Colon (tissue), 2 donors: ENCODE data around the gene SECTM1.
"Not testable (repeated sequence)": the region's sequence is repeated elsewhere in the genome, so short reads cannot be mapped to it uniquely, and the experiment has no call there.

Experiments used
- FAIRE-seq: peaks from 2 replicates; lab custom pipeline; 2012; peaks lifted over from hg19 to GRCh38; lab: Jason Lieb, UNC
- donor health status: control.
- donor health status: control.

The SECTM1 gene

DNA sequence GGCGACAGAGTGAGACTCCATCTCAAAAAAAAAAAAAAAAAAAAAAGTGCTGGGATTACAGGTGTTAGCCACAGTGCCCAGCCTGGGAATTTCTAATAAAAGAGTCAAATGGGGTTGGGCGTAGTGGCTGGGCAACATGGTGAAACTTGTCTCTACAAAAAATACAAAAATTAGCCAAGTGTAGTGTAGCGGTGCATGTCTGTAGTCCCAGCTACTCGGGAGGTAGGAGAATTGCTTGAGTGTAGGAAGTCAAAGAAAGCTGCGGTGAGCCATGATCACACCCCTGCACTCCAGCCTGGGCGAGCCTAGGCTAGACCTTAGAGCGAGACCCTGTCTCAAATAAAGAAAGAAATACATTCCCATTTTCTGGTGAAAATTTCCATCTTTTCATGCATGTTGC is 35.6 kb upstream of the SECTM1 start:
- FAIRE-seq, result no peak

DNA sequence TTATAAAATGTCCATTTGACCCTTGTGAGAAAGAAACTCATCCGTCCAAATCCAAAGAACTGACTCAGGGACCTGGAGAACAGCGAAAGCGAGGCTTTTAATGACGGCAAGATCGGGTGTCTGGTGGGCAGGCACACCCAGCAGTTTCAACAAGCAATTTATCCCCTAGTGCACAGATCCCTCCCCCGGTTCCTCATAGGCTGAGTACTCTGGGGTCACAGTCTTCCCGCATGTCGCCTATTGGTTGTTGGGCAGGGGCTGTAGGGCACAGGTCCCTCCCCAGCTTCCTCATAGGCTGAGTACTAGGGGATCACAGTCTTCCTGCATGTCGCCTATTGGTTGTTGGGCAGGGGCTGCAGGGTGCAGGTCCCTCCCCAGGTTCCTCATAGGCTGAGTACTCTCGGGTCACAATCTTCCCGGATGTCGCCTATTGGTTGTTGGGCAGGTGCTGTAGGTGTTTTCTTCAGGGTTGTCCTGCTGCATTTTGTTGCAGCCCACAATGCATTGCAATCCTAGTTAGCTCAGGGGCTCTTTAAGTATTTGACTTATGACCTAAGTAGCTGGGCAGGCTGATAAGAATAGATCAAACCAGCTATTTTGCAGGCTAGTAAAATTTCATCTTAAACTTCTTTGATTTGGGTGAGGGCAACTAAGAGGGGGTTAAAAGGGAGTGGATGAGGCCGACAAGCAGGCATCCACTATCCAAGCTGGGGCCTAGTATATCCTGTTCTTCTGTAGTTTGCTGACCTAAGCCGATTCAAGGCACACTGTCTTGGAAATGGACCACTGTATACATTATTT is 34.4 kb upstream of the SECTM1 start:
- FAIRE-seq, result no peak

DNA sequence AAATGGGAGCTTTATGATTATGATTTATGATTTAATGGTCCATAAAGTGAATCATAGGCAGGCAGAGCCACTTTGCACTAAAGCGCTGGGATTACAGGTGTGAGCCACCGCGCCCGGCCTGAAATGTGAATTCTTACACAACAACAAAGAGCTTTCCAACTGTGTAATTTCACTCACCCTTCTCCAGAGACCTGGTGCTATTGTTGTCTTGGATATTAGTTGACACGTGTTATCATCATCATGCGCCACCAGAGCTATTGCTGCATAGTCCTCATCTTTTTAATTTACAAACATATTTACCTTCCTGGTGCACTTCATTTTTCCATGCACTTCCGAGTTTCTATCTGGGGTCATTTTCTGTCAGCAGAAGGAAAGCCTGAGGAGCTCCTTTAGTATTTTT is 33.2 kb upstream of the SECTM1 start:
- no peak for FAIRE-seq

DNA sequence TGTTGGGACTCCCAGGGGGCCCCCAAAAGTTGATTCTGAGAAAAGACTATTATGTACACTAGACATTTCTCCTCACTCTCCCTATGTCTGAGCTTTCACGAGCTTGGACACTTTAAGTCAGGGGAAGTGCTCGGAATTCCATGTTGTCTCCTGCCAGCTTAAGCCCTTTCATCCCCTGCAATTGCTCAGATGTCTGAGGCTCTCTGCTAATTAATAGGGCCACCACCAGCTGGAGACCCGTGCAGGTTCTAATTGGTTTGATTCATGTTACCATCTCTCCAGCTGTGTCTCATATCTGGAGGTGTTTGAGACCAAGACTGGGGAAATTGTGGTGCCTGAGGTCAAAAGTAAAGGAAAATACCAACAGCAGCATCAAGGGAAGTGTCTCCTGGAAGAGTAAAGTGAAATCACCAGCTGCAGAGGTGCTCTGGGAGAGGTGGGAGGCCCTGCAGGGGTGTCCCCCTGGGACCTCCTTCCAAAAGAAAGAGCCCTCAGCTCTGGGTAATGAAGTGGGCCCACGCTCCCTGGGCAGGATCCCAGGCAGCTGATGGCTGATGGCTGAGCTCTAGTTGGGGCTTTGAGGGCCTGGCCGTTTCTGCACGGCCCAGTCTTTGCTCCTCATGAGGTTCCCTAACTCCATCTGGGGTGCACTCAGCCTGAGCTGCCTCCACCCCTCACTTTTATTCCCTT is 32.2 kb upstream of the SECTM1 start:
- FAIRE-seq, result no peak

DNA sequence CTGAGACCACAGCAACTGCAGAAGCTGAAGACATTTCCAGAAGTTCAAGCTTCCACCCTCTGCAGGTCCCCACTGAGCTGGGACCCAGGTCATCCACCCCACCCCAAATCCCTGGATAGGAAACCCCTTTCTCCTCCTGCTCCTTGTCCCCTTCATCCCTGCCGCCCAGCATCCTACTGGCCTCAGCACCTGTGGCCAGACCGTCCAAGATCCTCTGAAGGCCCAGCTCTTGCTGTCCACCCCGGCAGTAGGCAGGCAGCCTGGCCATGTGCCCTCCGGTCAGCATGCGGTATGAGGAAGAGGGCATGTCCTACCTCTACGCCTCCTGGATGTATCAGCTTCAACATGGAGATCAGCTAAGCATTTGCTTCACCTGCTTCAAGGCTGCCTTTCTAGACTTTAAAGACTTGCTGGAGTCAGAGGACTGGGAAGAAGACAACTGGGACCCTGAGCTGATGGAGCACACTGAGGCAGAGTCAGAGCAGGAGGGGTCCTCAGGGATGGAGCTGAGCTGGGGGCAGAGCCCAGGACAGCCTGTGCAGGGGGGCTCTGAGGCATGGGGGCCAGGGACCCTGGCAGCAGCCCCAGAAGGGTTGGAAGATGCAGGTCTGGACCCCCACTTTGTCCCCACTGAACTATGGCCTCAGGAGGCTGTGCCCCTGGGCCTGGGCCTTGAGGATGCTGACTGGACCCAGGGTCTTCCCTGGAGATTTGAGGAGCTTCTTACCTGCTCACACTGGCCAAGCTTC is 28.5 kb upstream of the SECTM1 start:
- no peak for FAIRE-seq

DNA sequence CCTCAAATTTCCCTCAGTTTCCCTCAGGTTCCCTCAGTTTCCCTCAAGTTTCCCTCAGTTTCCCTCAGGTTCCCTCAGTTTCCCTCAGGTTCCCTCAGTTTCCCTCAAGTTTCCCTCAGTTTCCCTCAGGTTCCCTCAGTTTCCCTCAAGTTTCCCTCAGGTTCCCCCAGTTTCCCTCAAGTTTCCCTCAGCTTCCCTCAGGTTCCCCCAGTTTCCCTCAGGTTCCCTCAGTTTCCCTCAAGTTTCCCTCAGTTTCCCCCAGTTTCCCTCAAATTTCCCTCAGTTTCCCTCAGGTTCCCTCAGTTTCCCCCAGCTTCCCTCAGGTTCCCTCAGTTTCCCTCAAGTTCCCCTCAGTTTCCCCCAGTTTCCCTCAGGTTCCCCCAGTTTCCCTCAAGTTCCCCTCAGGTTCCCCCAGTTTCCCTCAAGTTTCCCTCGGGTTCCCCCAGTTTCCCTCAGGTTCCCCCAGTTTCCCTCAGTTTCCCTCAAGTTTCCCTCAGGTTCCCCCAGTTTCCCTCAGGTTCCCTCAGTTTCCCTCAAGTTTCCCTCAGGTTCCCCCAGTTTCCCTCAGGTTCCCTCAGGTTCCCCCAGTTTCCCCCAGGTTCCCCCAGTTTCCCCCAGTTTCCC is 26.0 kb upstream of the SECTM1 start:
- not testable (repeated sequence) for FAIRE-seq

DNA sequence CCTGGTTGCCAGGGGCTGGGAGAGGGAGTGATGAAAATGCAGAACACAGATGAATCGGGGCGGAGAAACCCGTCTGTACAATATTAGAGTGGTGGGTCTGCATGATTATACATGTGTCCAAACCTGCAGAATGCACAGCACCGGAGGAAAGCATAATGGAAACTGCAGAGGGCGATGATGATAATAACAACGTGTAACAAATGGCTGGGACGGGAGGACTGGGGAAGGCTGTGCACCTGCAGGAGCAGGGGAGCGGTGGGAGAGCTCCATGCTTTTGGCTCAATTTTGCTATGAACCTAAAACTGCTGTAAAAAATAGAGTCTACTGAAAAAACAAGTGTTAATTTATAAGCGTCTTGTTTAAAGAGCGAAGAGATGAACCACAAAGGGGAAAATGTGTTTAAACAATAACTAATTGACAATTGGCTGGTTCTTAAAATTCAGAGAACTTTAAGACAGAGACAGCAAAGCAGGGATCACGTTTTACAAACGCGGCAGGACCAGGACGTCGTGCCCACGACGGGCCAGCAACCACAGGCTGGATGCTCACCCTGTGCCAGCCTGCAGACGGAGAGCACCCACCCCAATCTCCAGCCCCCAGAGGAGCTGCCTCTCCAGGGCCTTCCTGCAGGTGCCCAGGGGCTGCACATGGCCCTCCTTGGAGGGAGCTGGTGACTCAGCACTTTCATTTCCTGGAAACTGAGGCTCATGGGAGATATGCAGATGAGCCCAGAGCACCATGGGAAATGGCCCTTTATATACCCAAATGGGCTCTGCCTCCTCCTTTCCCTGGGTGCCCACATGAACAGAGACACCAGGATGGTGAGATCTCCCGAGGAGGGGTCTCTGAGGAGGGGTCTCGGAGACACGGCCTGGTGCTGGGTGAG is 25.1 kb upstream of the SECTM1 start, which contains the start of gene TEX19:
Gene TEX19 (plus strand): TSS at position 783 of the 886 bp plus-strand sequence. CDS start 2,904 bp downstream, outside the sequence.
- FAIRE-seq, result no peak

DNA sequence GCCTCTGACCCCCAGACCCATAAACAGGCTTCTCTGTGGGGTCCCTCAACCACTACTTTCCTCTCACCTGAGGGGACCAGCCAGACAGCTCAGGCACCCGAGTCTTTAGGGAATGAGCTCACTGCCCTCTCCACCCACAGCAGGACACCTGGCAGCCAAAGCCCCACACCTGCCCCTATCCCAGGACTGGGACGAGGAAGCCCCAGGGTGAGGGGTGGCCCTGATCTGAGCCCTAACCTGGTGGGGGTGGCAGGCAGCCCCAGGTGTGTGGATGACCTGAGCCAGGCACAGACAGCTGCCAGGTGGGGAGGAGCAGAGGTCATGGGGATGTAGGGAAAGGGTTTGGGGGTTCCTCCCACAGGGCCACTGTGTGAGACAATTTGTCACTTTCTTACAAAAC is 23.8 kb upstream of the SECTM1 start:
- FAIRE-seq, result no peak

DNA sequence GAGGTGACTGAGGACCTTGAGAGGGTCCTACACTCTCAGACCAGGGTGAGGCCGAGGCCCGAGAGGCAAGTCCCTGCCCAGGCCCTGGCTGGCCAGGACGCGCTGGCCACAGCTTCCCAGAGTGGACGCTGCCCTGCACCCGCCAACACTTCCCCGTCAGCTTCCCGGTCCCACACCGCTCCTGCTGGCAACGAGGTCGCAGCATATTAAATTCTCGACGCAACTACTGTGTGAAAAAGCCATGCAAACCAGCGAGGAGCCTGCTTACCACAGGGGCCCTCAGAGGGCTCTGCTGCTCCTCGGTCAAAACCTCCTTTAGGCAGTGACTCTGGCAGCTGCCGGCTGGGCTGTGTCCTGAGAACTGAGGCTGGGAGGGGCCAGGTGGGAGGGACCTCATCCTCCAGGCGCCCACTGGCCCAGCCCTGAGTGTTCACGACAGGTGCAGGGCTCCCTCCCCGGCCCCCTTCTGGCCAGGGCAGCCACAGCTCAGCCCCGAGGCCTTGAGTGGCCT is 23.3 kb upstream of the SECTM1 start:
- FAIRE-seq, result no peak

DNA sequence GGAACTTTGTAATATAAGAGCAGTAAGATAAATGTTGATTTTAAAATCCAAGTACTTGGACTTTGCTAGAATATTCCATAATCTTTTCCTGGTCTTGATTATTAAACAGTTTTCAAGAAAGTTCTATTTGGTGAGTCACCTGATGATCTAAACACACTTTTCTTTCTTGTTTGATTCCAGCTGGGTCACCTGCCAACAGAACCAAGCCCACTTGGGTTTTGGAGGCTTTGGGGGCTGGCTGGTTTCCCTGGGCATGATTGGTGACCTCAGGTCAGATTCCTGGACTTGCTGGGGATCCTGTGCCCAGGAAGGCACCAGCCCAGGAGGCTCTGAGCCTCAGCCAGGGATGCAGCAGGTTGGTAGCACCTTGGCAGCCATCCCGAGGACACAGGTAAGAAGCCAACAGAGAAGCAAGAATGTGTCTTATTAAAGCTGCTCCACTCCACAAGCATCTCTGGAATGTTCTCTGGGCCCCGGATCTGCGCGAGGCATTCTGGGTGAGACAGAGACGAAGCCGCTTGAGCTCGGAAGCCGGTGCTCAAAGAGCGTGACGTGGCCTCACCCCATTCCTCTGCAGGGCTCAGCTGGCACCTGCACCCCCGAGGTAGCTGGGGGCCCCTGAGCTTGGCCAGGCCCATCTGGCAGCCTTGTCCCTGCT is 22.3 kb upstream of the SECTM1 start:
- FAIRE-seq, result no peak

DNA sequence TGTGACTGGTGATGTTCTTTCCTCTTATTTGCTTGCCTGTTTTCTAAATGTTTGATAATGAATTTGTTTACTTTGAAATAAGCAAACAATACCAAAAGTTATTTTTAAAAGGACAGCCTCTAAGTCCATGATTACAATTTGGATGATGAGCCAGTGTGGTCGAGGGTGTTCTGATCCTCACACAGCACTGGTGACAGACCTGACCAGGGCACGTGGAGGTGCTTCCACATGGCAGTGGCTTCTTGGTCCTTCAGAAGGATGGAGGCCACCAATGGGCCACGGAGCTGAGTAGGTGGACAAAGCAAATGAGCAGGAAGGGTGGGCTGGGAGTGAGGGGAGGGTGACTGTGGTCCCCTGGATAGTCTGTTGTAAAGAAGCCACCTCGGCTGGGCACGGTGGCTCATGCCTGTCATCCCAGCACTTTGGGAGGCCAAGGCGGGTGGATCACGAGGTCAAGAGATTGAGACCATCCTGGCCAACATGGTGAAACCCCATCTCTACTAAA is 21.3 kb upstream of the SECTM1 start:
- no peak for FAIRE-seq

DNA sequence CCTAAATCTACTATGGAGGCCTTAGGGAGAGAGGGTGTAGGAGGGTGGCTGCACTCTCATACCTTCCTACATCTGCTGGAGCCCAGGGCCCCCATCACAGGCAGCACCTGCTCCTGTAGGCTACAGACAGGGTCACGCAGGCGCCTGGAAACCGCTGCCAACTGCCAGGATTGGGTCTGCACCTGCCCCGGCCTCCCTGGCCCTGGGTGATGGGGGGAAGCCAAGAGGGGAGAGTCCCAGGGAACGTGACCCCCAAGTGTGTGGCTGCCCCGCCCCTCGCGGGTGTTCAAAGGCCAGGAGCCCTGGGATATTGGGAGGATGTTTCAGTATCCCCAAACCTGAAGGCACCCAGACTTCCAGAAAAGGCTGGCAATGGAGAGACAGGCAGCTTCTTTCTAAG is 19.9 kb upstream of the SECTM1 start:
- no peak for FAIRE-seq

DNA sequence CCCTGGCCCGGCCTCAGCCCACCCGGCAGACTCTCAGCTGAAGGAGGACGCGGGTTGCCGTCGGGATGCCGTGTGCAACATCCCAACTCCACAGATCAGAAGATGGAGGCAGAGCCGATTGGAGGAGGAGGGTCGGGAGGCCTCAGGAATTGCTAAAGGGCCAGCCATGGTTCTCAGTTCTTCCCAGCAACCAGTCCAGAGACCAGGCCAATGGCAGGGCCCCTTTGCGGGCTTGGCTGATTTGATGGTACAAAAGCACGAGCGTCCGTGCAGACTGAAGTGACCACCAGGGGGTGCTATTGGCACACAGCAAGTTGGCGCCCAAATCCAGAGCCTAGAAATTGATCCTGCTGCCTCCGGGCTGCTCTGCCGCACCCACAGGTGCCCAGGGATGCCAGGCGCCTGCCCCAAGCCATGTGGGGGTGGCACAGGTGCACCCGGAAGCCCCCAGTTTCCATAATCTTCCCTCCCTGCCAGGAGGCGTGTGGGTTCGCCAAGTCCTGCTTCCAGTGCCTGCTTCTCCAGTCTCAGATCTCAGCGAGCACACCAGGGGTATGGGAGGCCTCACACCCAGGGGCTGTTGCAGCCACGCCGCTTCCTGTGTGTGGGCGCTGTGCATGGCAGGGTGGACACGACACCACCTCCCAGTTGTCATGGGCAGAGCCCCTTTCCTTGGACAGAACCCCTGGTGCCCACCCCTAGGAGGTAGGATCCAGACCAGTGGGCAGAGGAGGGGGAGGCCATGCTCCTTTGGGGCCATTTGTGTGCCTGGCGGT is 18.3 kb upstream of the SECTM1 start:
- FAIRE-seq, result no peak

DNA sequence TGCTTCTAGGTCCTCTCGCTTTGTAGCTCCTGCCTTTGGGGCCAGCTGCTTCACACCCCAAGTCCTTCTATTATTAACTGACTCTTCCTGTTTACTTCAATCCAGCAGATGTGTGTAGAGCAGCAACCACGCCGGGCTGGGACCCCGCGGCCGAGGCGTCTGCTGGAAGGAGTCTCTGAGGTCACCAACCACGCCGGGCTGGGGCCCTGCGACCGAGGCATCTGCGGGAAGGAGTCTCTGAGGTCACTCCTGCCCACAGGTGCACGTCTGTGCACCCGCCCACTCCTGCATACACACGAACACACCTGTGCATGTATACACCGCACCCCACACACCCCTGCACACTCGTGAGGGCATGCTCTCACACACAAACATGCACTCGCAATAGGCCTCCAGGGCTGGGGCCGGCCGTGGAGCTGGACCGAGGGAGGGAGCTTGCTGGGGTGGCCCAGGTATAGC is 17.7 kb upstream of the SECTM1 start:
- FAIRE-seq, result no peak

DNA sequence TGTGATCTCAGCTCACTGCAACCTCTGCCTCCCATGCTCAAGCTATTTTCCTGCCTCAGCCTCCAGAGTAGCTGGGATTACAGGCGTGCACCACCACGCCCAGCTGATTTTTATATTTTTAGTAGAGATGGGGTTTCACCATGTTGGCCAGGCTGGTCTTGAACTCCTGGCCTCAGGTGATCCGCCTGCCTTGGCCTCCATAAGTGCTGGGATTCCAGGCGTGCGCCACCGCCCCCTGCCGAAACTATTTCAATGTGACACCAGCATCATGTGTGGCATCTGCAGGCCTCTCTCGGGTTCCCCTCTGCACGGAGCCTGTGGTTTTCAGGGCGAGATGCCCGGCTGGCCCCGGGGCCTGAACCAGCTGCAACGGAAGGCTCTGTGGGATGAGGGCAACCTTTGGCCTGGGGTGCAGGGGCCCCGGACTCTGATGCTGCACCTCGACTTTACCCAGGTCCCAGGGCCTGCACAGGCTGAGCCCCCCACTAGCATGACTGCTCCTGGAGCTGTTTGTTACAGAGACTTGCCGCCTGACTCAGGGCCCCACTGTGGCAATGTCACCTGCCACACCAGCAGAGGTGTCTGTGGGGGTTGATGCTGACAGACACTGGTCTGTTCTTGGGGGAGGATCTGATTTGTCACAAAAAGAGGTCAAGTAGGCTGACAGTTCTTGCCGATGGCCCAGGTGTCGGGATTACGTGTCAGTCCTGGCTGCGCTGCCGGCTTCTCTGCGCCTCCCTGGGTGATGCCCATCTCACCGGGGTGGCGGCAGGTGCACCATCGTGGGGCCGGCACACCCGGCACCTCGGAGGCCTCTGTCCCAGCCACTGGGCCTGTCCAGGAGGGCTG is 16.8 kb upstream of the SECTM1 start:
- no peak for FAIRE-seq

DNA sequence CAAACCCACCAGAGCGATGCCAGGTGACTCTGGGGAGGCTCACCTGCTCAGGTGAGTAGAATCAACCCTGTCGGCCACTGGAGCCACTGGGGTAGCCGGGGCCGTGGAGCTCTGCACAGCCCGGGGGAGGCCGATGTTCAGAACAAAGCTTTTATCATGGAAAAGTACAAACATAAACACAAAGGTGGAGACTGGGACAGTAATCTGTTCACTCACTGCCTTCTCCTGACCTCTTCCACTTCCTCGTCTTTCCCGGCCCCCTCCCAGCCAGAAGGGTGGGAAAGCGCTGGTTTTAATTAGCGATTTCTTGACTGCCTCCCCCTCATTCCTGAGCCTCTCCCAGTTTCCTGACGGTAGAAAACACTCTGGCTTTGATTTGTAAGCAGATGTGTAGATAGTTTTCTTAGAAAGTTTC is 15.7 kb upstream of the SECTM1 start:
- FAIRE-seq, result no peak

DNA sequence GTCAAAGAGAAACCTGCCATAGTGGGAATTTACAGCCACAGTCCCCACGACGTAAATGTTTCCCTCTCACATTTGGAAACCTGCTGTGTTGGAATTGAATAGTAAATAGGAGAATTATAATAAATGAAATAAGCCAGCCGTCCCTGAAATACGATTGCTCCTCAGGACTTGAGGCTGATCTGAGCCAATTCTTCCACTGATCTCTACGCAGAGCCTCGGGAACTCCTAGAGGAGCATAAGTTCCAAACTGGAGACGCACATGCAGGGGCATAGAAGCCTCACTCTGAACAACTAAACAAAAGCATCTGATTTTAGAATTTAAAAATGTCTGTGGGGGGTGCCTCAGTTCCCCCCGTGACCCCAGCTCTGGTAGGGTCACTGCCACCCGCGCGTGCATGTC is 15.3 kb upstream of the SECTM1 start:
- no peak for FAIRE-seq

DNA sequence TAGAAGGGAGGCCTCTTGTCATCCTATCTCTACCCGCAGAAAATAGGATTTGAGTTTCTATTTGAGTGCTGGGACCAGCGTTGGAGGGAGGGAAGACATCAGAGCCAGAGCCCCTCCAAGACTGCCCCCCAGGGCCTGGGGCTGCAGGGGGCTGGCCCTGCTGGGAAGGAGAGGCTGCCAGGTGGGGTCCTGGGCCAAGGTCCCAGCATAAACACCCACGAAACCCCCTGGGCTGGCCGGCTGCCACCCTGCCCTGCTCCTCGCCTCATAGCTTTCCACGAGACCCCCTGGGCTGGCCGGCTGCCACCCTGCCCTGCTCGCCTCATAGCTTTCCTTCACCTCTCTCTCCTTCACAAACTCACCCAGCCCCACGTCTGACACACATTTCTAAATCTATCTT is 14.9 kb upstream of the SECTM1 start:
- no peak for FAIRE-seq

DNA sequence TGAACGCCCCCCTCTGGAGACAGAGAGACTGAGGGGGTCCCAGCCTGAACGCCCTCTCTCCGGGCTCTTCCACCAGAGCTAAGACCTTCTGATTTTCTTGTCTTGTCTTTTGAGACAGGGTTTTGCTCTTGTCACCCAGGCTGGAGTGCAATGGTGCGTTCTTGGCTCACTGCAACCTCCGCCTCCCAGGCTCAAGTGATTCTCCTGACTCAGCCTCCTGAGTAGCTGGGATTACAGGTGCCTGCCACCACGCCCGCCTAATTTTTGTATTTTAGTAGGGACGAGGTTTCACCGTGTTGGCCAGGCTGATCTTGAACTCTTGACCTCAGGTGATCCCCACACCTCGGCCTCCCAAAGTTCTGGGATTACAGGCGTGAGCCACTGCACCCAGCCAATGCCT is 14.4 kb upstream of the SECTM1 start:
- not testable (repeated sequence) for FAIRE-seq
